Posterior cingulate gyrus (tissue), 11 donors: Measurements from ENCODE around the gene ZNF451.
"Not testable (repeated sequence)": the region's sequence is repeated elsewhere in the genome, so short reads cannot be mapped to it uniquely, and the experiment has no call there.

Experiments used
- DNase-seq, 10 donors: peaks; one replicate each; pipeline versions ENCODE4 v3.0.0 to v3.0.0-alpha.2; 2020 to 2021; ENCODE audit warnings: mixed read lengths in 3 of 10
- intact Hi-C: fragments of 100-400 bp; cut with DNase I; formaldehyde crosslinking; loops from one replicate; pipeline ENCODE4 v1.15.1; 2023

Gene ZNF451

GRCh38 chr6:57090458-57091067, 575 bp downstream of the ZNF451 start:
- intact Hi-C loops: loop anchor here (5.0 kb wide), 3 partner anchors 82 to 227 kb away; partner anchors contain the start of genes BAG2, PRIM2 and RAB23
- DNase-seq: not testable (repeated sequence)

- not testable (repeated sequence) for DNase-seq
- intact Hi-C loops: loop anchor here (5.0 kb wide), 3 partner anchors 81 to 226 kb away; partner anchors contain the start of genes BAG2, PRIM2 and RAB23
These were observed 1.4 kb downstream of the ZNF451 start for GRCh38 chr6:57091375-57091774.

DNA sequence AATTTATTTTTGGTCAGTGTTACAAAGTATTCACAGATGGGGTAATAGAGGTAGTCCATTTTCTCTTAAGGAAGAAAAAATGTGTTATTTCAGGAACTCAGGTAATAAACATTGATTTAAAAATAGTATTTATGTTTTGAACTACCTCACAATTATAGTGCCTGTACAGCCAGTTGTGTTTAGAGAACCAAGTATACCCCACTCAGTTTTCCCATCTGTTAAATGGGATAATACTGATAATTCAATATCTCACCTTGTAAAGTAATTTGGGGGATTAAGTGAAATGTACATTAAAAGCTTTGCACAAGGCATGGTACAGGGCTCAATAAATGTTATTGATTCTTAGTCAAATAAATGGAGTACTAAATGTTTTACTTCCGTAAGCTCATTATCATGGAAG, 4.7 kb downstream of the ZNF451 start:
- intact Hi-C loops: loop anchor here (5.0 kb wide), 3 partner anchors 78 to 223 kb away; partner anchors contain the start of genes BAG2, PRIM2 and RAB23
- DNase-seq: no peak

GRCh38 chr6:57097596-57097995, 7.6 kb downstream of the ZNF451 start:
- intact Hi-C loops: no loop called here
- no peak for DNase-seq

- intact Hi-C loops: no loop called here
These were observed 13.0 kb downstream of the ZNF451 start for GRCh38 chr6:57102976-57103375.

GRCh38 chr6:57104336-57104735, 14.3 kb downstream of the ZNF451 start:
- no peak for DNase-seq
- intact Hi-C loops: no loop called here

More at GRCh38 chr6:57102976-57103375, 13.0 kb downstream of the ZNF451 start:
- no peak for DNase-seq

DNA sequence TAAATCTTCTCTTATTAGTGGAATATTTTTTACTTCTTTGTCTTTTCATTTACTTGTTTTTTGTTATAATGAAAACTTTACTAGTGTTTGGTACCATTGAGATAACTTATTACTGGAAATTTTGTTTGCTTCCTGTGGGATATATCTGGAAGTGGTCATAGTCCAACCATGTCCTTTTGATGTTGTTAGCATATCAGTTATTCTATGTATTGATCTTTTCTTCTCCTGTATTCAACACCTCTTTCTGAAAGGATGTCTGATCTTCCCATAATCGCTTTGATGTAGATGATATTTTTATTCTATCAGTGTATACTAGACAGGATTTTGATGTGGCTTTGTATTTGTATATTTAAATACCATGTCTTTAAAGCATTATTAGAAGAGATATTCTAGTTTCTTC, 17.0 kb downstream of the ZNF451 start:
- intact Hi-C loops: no loop called here
- DNase-seq: no peak

GRCh38 chr6:57108691-57109090, 18.7 kb downstream of the ZNF451 start:
- intact Hi-C loops: no loop called here
- no peak for DNase-seq

DNA sequence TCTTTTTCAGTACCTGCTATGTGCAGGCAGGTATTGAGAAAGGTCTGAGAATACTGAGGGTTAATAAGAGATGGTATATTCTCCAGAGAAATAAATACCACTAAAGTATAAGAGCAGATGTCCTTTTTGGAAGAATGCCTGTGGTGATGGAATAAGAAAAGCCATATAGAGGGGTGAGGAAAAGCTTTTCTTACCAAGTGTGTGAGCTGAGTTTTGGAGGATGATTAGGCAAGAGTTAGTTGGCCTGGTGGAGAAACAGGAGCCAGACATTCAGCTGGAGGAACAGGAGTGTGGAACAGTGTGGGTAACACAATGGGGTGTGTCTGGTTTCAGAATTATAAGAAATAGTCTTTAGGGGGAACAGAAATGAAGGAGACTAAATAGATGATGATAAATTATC, 19.9 kb downstream of the ZNF451 start:
- intact Hi-C loops: no loop called here
- DNase-seq: no peak

- intact Hi-C loops: no loop called here
These were observed 23.1 kb downstream of the ZNF451 start for GRCh38 chr6:57113105-57113504.

DNA sequence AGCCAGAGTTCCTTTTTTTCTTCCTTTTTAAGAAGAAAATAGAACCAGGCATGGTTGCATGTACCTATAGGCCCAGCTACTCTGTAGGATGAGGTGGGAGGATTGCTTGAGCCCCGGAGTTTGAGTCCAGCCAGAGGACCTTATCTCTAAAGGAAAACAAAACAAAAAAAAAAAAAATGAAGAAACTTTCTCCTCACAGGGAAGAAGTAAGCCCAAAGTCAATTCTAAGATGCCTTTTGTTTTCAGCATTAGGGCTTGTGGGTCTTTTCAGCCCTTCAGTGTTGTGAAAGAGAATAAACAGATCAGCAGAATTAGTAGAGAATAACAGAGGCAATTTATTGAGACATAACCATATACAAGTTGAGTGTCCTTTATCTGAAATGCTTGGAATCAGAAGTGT, 26.8 kb downstream of the ZNF451 start:
- no peak for DNase-seq
- intact Hi-C loops: no loop called here

More at GRCh38 chr6:57113105-57113504, 23.1 kb downstream of the ZNF451 start:
- DNase-seq: no peak

DNA sequence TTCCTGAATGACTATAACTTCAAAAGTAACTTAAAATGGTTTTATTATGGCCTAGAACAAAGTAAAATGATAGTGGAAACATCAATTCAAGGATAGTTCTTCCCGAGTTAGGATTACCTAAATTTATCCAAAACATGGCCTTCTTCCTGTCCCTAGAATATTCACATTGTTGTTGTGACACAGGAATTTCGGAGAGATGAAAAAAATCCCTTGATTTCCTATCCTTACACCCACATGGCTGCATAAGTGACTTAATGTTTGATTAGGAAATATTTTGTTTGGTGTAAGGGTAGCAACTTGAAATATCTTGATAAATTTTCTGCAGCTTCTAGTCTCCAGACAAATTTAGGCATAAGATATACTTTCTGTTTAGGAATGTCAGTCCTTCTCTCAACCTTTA, 27.8 kb downstream of the ZNF451 start:
- no peak for DNase-seq
- intact Hi-C loops: no loop called here

DNA sequence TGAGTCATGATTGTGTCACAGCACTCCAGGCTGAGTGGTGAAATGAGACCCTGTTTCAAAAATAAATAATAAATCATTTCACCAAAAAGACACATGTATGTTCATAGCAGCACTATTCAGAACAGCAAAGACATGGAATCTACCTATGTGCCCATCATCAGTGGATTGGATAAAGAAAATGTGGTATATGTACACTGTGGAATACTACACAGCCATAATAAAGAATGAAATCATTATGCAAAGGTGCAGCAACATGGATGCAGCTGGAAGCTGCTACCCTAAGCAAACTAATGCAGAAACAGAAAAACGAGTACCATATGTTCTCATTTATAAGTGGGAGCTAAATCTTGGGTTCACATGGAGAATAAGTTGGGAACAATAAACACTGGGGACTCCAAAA, 33.1 kb downstream of the ZNF451 start:
- intact Hi-C loops: no loop called here
- DNase-seq: no peak

DNA sequence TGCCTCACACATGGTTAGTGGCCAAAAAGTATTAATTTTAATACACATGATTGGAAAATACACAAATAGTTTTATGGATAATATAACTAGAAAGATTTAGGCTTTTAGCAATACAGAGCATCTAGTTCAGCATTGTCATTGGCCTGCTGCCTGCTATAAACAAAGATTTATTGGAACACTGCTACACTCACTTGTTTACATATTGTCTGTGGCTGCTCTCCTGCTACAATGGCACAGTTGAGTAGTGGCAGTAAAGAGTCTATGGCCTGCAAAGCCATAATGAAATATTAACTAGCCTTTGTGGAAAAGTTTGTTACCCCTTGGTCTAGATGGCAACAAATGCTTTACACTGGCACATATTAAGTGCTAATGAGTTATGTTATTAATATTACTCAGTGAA, 37.8 kb downstream of the ZNF451 start:
- DNase-seq: no peak
- intact Hi-C loops: no loop called here

GRCh38 chr6:57130661-57131177, 40.7 kb downstream of the ZNF451 start:
- intact Hi-C loops: no loop called here
- DNase-seq: no peak

GRCh38 chr6:57134954-57135353, 45.0 kb downstream of the ZNF451 start:
- DNase-seq: no peak
- intact Hi-C loops: no loop called here

- intact Hi-C loops: no loop called here
- DNase-seq: no peak
These were observed 45.9 kb downstream of the ZNF451 start for GRCh38 chr6:57135885-57136284.

DNA sequence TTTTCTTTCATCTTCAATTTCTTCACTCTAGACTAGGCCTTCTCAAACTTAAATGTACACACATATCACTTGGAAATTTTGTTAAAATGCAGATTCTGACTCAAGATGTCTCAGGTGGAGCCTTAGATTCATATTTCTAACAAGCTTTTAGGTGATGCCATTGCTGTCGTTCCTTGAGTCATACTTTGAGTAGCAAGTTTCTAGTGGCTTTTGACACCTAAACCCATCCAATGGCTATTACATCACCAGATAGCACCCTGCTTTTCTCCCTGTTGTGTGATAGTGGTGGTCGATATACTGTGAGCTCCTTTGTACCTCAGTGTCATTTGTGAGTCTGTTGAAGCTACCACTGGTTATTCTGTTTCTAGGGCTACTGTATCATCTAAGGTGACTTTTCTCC, 47.4 kb downstream of the ZNF451 start:
- no peak for DNase-seq
- intact Hi-C loops: no loop called here

DNA sequence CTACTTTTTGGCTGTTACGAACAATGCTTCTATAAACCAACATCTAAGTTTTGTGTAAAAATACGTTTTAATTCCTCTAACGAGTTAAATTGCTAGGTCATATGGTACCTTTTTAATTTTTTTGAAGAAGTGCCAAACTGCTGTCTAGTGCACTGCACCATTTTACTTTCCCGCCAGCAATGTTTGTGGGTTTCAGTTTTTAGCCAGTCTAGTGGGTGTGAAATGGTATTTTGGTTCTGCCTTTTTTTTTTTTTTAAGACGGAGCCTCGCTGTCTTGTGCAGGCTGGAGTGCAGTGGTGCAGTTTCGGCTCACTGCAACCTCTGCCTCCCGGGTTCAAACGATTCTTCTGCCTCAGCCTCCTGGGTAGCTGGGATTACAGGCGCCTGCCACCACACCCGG, 48.0 kb downstream of the ZNF451 start:
- intact Hi-C loops: no loop called here
- peak in 1 of 10 donors; percentile 29 for DNase-seq

DNA sequence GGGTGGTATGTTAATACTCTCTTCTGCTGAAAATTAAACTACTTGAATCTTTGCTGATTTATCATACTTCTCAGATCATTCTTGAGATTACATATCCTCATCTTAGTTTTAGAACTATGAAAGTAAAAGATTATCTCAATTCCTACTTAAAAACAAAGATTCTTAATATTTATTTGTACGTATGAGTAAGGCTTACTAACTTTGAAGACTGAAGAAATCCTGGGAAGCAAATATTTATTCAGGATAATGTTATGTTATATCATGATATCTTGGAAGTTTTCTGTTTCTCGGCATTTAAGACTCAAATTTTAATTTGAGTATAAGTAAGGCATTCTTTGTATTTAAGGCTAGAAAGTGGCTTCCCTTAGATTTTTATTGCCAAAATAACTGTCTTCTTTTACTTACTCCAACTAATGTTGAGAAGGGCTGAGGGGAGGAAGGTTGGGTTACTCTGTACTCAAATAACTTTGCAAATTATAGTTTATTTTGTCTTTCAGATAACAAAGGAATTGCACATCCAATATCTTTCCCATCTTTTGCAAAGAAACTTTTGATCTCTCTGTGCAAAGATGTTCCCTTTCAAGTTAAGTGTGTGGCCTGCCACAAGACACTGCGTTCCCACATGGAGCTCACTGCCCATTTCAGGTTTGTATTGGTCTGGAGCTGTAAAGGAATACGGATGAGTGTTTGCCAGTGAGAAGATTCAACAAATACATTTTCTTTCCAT, 51.6 kb downstream of the ZNF451 start:
- DNase-seq: no peak
- intact Hi-C loops: no loop called here

- intact Hi-C loops: no loop called here
These were observed 52.2 kb downstream of the ZNF451 start for GRCh38 chr6:57142178-57142525.

GRCh38 chr6:57143690-57144089, 53.7 kb downstream of the ZNF451 start:
- intact Hi-C loops: no loop called here
- no peak for DNase-seq

More at GRCh38 chr6:57142178-57142525, 52.2 kb downstream of the ZNF451 start:
- DNase-seq: no peak
